ENCODE measurements around the gene STAC3. TPM values are rescaled to one million over a fixed set of nuclear protein-coding genes. Genes with fewer than 3 reads are reported as not detected.
A peak's percentile ranks its signal among the peaks of the same experiment; 100 is the strongest.
"Not testable (repeated sequence)": the region's sequence is repeated elsewhere in the genome, so short reads cannot be mapped to it uniquely, and the experiment has no call there.

Gene STAC3
- total and polyA plus RNA-seq, 2 experiments from 2014 or later: 0.48 to 3.0 TPM

GRCh38 chr12:57282073-57282472 lies 31.1 kb upstream of the STAC3 start:
- not testable (repeated sequence) for ATAC-seq; H3K27ac ChIP-seq (ENCODE audit: low read depth); H3F3A ChIP-seq (replicated peaks; ENCODE audit: low read depth); H3K27me3 ChIP-seq (ENCODE audit: insufficient read depth); H4K20me1 ChIP-seq (replicated peaks; ENCODE audit: insufficient read depth); H3K36me3 ChIP-seq (ENCODE audit: insufficient read depth); H3K4me2 ChIP-seq; H3K27ac Mint-ChIP-seq; H3K4me3 ChIP-seq; H3K79me2 ChIP-seq (replicated peaks; ENCODE audit: insufficient read depth); H3K9me2 ChIP-seq (ENCODE audit: insufficient read depth); H3K4me3 Mint-ChIP-seq; DNase-seq (ENCODE audit: low spot score); H3K4me1 ChIP-seq (ENCODE audit: insufficient read depth); H2AFZ ChIP-seq; H3K27me3 Mint-ChIP-seq (ENCODE audit: insufficient read depth, low read depth, poor library complexity); H3K9me3 Mint-ChIP-seq
- Mint-ChIP-seq H3K4me1 (peaks cover 13% of the 10 kb centered on the region), H3K36me3 (ENCODE audit: low read depth) (peaks cover 17% of the 10 kb centered on the region)

- Histone ChIP-seq H3K27ac (ENCODE audit: low read depth) (0 out of 2 replicates have a peak overlapping the region, but pooled peaks have one; percentile 56), H2AFZ (no peak overlapping the region), H3K36me3 (ENCODE audit: insufficient read depth) (no peaks in the 10 kb centered on the region), H3K4me2 (peak overlapping the region; percentile 24; the same call in 1 of the 2 replicates), H3K9me2 (ENCODE audit: insufficient read depth) (no peaks in the 10 kb centered on the region), H3K27me3 (ENCODE audit: insufficient read depth) (no peaks in the 10 kb centered on the region), H3K4me1 (ENCODE audit: insufficient read depth) (0 out of 2 replicates have a peak, but pooled peaks cover 9% of the 10 kb centered on the region), H4K20me1 (replicated peaks; ENCODE audit: insufficient read depth) (no peaks in the 10 kb centered on the region), H3F3A (replicated peaks; ENCODE audit: low read depth) (0 out of 2 replicates have a peak, but pooled peaks cover 5% of the 10 kb centered on the region), H3K79me2 (replicated peaks; ENCODE audit: insufficient read depth) (no peaks in the 10 kb centered on the region), H3K4me3 (0 out of 2 replicates have a peak overlapping the region, but pooled peaks have one; percentile 18)
- peak overlapping the region; percentile 64 for H3K27ac Mint-ChIP-seq
- no peak overlapping the region for H3K4me3 Mint-ChIP-seq
- TF ChIP-seq JUNB (IDR thresholded peaks at IDR 0.05; ENCODE audit: unreplicated experiment) (no peak), ZNF462 (CRISPR knock-in tag; IDR thresholded peaks at IDR 0.05) (no peak), CTCF (conservative IDR thresholded peaks at IDR 0.05; ENCODE audit: low read depth in 2 of 2) (no peak), ETS1 (IDR thresholded peaks at IDR 0.05) (no peak), EZH2phosphoT487 (IDR thresholded peaks at IDR 0.05; ENCODE audit: unreplicated experiment) (no peak)
- peak; percentile 71 for ATAC-seq
- peak; percentile 51 for DNase-seq (ENCODE audit: low spot score)
- H3K4me1 Mint-ChIP-seq: peaks cover 13% of the 10 kb centered on the region
- H3K27me3 Mint-ChIP-seq (ENCODE audit: insufficient read depth, low read depth, poor library complexity): peaks cover 4% of the 10 kb centered on the region
- H3K36me3 Mint-ChIP-seq (ENCODE audit: low read depth): peaks cover 24% of the 10 kb centered on the region
- no peaks in the 10 kb centered on the region for H3K9me3 Mint-ChIP-seq
These were observed 29.4 kb upstream of the STAC3 start for GRCh38 chr12:57280211-57281062.

Data from GM23338 (cell line).